ENCODE results near the gene SIGLEC11. TPM values are rescaled to one million over a fixed set of nuclear protein-coding genes. Genes with fewer than 3 reads are reported as not detected.
"Not testable (repeated sequence)": the region's sequence is repeated elsewhere in the genome, so short reads cannot be mapped to it uniquely, and the experiment has no call there.

The SIGLEC11 gene
- total RNA-seq, 1 donor from 2014 or later: not detected

GRCh38 chr19:49951806-49952478 is 9.0 kb downstream of the SIGLEC11 start:
- intact Hi-C loops (cut with micrococcal nuclease): no loop called here

- intact Hi-C loops (cut with micrococcal nuclease): no loop called here
These were observed 9.9 kb downstream of the SIGLEC11 start for GRCh38 chr19:49950956-49951526.

- intact Hi-C loops (cut with micrococcal nuclease): no loop called here
These were observed 10.4 kb downstream of the SIGLEC11 start for GRCh38 chr19:49950590-49950948.

- intact Hi-C loops (cut with micrococcal nuclease): no loop called here
These were observed 11.0 kb downstream of the SIGLEC11 start for GRCh38 chr19:49949742-49950589.

- intact Hi-C loops (cut with micrococcal nuclease): no loop called here
These were observed 14.6 kb downstream of the SIGLEC11 start for GRCh38 chr19:49946415-49946814.

GRCh38 chr19:49944567-49944966 is 16.4 kb downstream of the SIGLEC11 start:
- intact Hi-C loops (cut with micrococcal nuclease): not testable (repeated sequence)

- intact Hi-C loops (cut with micrococcal nuclease): no loop called here
These were observed 20.5 kb downstream of the SIGLEC11 start for GRCh38 chr19:49940482-49940791.

- intact Hi-C loops (cut with micrococcal nuclease): no loop called here
These were observed 21.1 kb downstream of the SIGLEC11 start for GRCh38 chr19:49939721-49940481.

- intact Hi-C loops (cut with micrococcal nuclease): no loop called here
These were observed 22.3 kb downstream of the SIGLEC11 start for GRCh38 chr19:49938662-49939061.

- intact Hi-C loops (cut with micrococcal nuclease): loop anchor here (1.0 kb wide), 1 partner anchor 45 kb away; no protein-coding TSS in a partner anchor
These were observed 23.1 kb downstream of the SIGLEC11 start for GRCh38 chr19:49937750-49938381.

GRCh38 chr19:49936549-49936948 is 24.4 kb downstream of the SIGLEC11 start:
- intact Hi-C loops (cut with micrococcal nuclease): no loop called here

GRCh38 chr19:49933643-49934042 is 27.3 kb downstream of the SIGLEC11 start:
- intact Hi-C loops (cut with micrococcal nuclease): no loop called here

- intact Hi-C loops (cut with micrococcal nuclease): no loop called here
These were observed 28.2 kb downstream of the SIGLEC11 start for GRCh38 chr19:49932731-49933131.

- intact Hi-C loops (cut with micrococcal nuclease): no loop called here
These were observed 28.9 kb downstream of the SIGLEC11 start for GRCh38 chr19:49932041-49932451.

GRCh38 chr19:49931293-49932040 is 29.5 kb downstream of the SIGLEC11 start:
- intact Hi-C loops (cut with micrococcal nuclease): no loop called here

GRCh38 chr19:49930483-49931011 is 30.4 kb downstream of the SIGLEC11 start:
- intact Hi-C loops (cut with micrococcal nuclease): loop anchor here (1.0 kb wide), 1 partner anchor 33 kb away; no protein-coding TSS in a partner anchor

GRCh38 chr19:49929611-49930482 is 31.1 kb downstream of the SIGLEC11 start:
- intact Hi-C loops (cut with micrococcal nuclease): loop anchor here (1.0 kb wide), 3 partner anchors 33 to 95 kb away; partner anchors contain the start of genes AKT1S1, TBC1D17 and VRK3

- intact Hi-C loops (cut with micrococcal nuclease): loop anchor here (1.0 kb wide), 2 partner anchors 52 to 96 kb away; partner anchors contain the start of genes AKT1S1, TBC1D17 and VRK3
These were observed 31.8 kb downstream of the SIGLEC11 start, which contains the start of the genes ATF5 and NUP62 for GRCh38 chr19:49929121-49929610. TSS of gene ATF5 (plus strand) at chr19:49929205. CDS start at chr19:49930851, 1,646 bp downstream. TSS of gene NUP62 (minus strand) at chr19:49929504. CDS start at chr19:49909807, 19,697 bp downstream.
